Measurements from ENCODE around the gene FCHSD2. TPM values are rescaled to one million over a fixed set of nuclear protein-coding genes. Genes with fewer than 3 reads are reported as not detected.

The FCHSD2 gene
- total and polyA plus RNA-seq, 9 of the 15 experiments (the other 6 are each of a cell fraction or from before 2014, with no cell fraction given) = 1.8 to 14.7 (median 6.4) TPM

- TF ChIP-seq THRB (CRISPR knock-in tag; conservative IDR thresholded peaks at IDR 0.05) (no peak), ZNF324 (CRISPR knock-in tag; IDR thresholded peaks at IDR 0.05) (no peak), CHD4 (IDR thresholded peaks at IDR 0.05; ENCODE audit: insufficient read depth, insufficient replicate concordance, low read depth, low read length, poor library complexity, severe bottlenecking) (no peak), CBFA2T3 (IDR thresholded peaks at IDR 0.05) (peak; percentile 79), ATF1 (CRISPR knock-in tag; IDR thresholded peaks at IDR 0.05) (no peak), ATF1 (tag; IDR thresholded peaks at IDR 0.05) (peak; percentile 14; the same call in 1 of the 2 replicates), TAF9B (IDR thresholded peaks at IDR 0.05; ENCODE audit: partially characterized antibody) (no peak), PHB2 (IDR thresholded peaks at IDR 0.05; ENCODE audit: low read depth) (no peak), TEAD2 (tag; IDR thresholded peaks at IDR 0.05) (no peak), NELFE (IDR thresholded peaks at IDR 0.05; ENCODE audit: insufficient read depth, insufficient read length) (no peak), L3MBTL2 (IDR thresholded peaks at IDR 0.05) (no peak), TCF15 (CRISPR knock-in tag; IDR thresholded peaks at IDR 0.05) (no peak), PTBP1 (IDR thresholded peaks at IDR 0.05; ENCODE audit: low read depth, low read length) (0 out of 2 replicates have a peak, but pooled peaks have one; percentile 6), TEAD4 (IDR thresholded peaks at IDR 0.05; ENCODE audit: low read length) (peak; percentile 68), TEAD4 (CRISPR knock-in tag; IDR thresholded peaks at IDR 0.05; ENCODE audit: borderline replicate concordance) (no peak), NFIC (IDR thresholded peaks at IDR 0.05) (peak; percentile 92), NEUROD1 (IDR thresholded peaks at IDR 0.05; ENCODE audit: borderline replicate concordance, low read depth, low read length, partially characterized antibody) (peak; percentile 27), MTA3 (IDR thresholded peaks at IDR 0.05; ENCODE audit: borderline replicate concordance) (peak; percentile 72), SOX6 (IDR thresholded peaks at IDR 0.05) (peak; percentile 61; the same call in 1 of the 2 replicates), KDM1A (IDR thresholded peaks at IDR 0.05) (peak; percentile 39 to 61), ARID1B (IDR thresholded peaks at IDR 0.05) (peak; percentile 88), ATF7 (IDR thresholded peaks at IDR 0.05) (peak; percentile 54; the same call in 1 of the 2 replicates), ZNF408 (CRISPR knock-in tag; IDR thresholded peaks at IDR 0.05; ENCODE audit: low read depth) (no peak), VEZF1 (CRISPR knock-in tag; IDR thresholded peaks at IDR 0.05) (peak; percentile 30; the same call in 1 of the 2 replicates), NFATC3 (IDR thresholded peaks at IDR 0.05) (no peak), PHF8 (IDR thresholded peaks at IDR 0.05; ENCODE audit: borderline replicate concordance, low read length) (no peak), BCL6 (CRISPR knock-in tag; IDR thresholded peaks at IDR 0.05) (no peak), TCF3 (CRISPR knock-in tag; IDR thresholded peaks at IDR 0.05) (peak; percentile 86)
- TF ChIP-seq, protein P1, sequence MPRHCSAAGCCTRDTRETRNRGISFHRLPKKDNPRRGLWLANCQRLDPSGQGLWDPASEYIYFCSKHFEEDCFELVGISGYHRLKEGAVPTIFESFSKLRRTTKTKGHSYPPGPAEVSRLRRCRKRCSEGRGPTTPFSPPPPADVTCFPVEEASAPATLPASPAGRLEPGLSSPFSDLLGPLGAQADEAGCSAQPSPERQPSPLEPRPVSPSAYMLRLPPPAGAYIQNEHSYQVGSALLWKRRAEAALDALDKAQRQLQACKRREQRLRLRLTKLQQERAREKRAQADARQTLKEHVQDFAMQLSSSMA (CRISPR knock-in tag; IDR thresholded peaks at IDR 0.05) = no peak
These were observed 40.8 kb upstream of the FCHSD2 start (continued) for GRCh38 chr11:73182824-73183321.

Measured in K562 (cell line).